Progenitor cell of endocrine pancreas (in vitro differentiated cells): ENCODE measurements around the gene FSCN2. TPM values are rescaled to one million over a fixed set of nuclear protein-coding genes. Genes with fewer than 3 reads are reported as not detected.
A peak's percentile ranks its signal among the peaks of the same experiment; 100 is the strongest.

Experiments used
- DNase-seq: peaks from one replicate; pipeline ENCODE4 v3.0.0; 2021; ENCODE audit warnings: low spot score; ENCODE audit not compliant: unreplicated experiment
- H3K27ac Mint-ChIP-seq: 2 replicates; pipeline ENCODE4 v1.8.0; 2021; ENCODE audit warnings: mild to moderate bottlenecking, moderate library complexity, mixed read lengths
- H3K27me3 Mint-ChIP-seq: 2 replicates; pipeline ENCODE4 v1.8.0; 2021; ENCODE audit warnings: mixed read lengths
- H3K36me3 Mint-ChIP-seq: 2 replicates; pipeline ENCODE4 v1.8.0; 2022; ENCODE audit warnings: mixed read lengths; ENCODE audit not compliant: insufficient read depth
- H3K4me1 Mint-ChIP-seq: 2 replicates; pipeline ENCODE4 v1.8.0; 2021; ENCODE audit warnings: low read depth, mixed read lengths
- H3K4me3 Mint-ChIP-seq: 2 replicates; pipeline ENCODE4 v1.8.0; 2021; ENCODE audit warnings: low read depth, mild to moderate bottlenecking, moderate library complexity, mixed read lengths
- H3K9me3 Mint-ChIP-seq: 2 replicates; pipeline ENCODE4 v1.8.0; 2021; ENCODE audit warnings: low read depth, mixed read lengths
- CTCF ChIP-seq: fragments of 200-600 bp; sonication (generic); IDR thresholded peaks from one replicate; pipeline ENCODE4 v1.5.0; 2021; ENCODE audit warnings: antibody characterized with exemption, mild to moderate bottlenecking; ENCODE audit not compliant: unreplicated experiment
- total RNA-seq: library from RNA; stranded (reverse); gene quantifications from 2 replicates; pipeline ENCODE4 v1.2.1, GENCODE V29; 2021

The FSCN2 gene
- total RNA-seq, 1 donor from 2014 or later: 5.3 TPM

- peaks cover 6% of the 10 kb centered on the region for H3K36me3 Mint-ChIP-seq
- peak overlapping the region; percentile 85 for H3K4me3 Mint-ChIP-seq
- H3K27me3 Mint-ChIP-seq: no peaks in the 10 kb centered on the region
- DNase-seq: no peak
- peaks cover 15% of the 10 kb centered on the region for H3K4me1 Mint-ChIP-seq
- no peak for TF ChIP-seq CTCF
- peak overlapping the region; percentile 93 for H3K27ac Mint-ChIP-seq
- no peaks in the 10 kb centered on the region for H3K9me3 Mint-ChIP-seq
These were observed 24.9 kb downstream of the FSCN2 start for GRCh38 chr17:81553018-81553615.

GRCh38 chr17:81553616-81554181, 25.5 kb downstream of the FSCN2 start:
- no peak for DNase-seq
- H3K27me3 Mint-ChIP-seq: no peaks in the 10 kb centered on the region
- no peaks in the 10 kb centered on the region for H3K9me3 Mint-ChIP-seq
- peak overlapping the region; percentile 93 for H3K27ac Mint-ChIP-seq
- H3K4me3 Mint-ChIP-seq: peak overlapping the region; percentile 85
- peaks cover 8% of the 10 kb centered on the region for H3K36me3 Mint-ChIP-seq
- no peak for TF ChIP-seq CTCF
- peaks cover 15% of the 10 kb centered on the region for H3K4me1 Mint-ChIP-seq

- peaks cover 7% of the 10 kb centered on the region for H3K36me3 Mint-ChIP-seq
- no peak for DNase-seq
- H3K27ac Mint-ChIP-seq: no peak overlapping the region
- H3K4me3 Mint-ChIP-seq: no peak overlapping the region
- H3K4me1 Mint-ChIP-seq: peaks cover 13% of the 10 kb centered on the region
- H3K9me3 Mint-ChIP-seq: no peaks in the 10 kb centered on the region
- no peaks in the 10 kb centered on the region for H3K27me3 Mint-ChIP-seq
- TF ChIP-seq CTCF: no peak
These were observed 28.1 kb downstream of the FSCN2 start for GRCh38 chr17:81556175-81556691.

- TF ChIP-seq CTCF: no peak
- DNase-seq: no peak
- Mint-ChIP-seq H3K9me3 (no peaks in the 10 kb centered on the region), H3K4me1 (peaks cover 10% of the 10 kb centered on the region), H3K27ac (no peak overlapping the region), H3K27me3 (no peaks in the 10 kb centered on the region), H3K36me3 (peaks cover 8% of the 10 kb centered on the region), H3K4me3 (no peak overlapping the region)
These were observed 28.7 kb downstream of the FSCN2 start for GRCh38 chr17:81556863-81557262.

GRCh38 chr17:81557276-81558114, 29.3 kb downstream of the FSCN2 start:
- Mint-ChIP-seq H3K36me3 (peaks cover 10% of the 10 kb centered on the region), H3K9me3 (no peaks in the 10 kb centered on the region)

More at GRCh38 chr17:81557276-81558114, 29.3 kb downstream of the FSCN2 start:
- Mint-ChIP-seq H3K4me1 (peaks cover 10% of the 10 kb centered on the region), H3K27ac (peak overlapping the region; percentile 3), H3K27me3 (no peaks in the 10 kb centered on the region), H3K4me3 (no peak overlapping the region)
- no peak for TF ChIP-seq CTCF
- no peak for DNase-seq
